H1 (cell line): ENCODE measurements around the gene PCDHA7. TPM values are rescaled to one million over a fixed set of nuclear protein-coding genes. Genes with fewer than 3 reads are reported as not detected.
A peak's percentile ranks its signal among the peaks of the same experiment; 100 is the strongest.

Experiments used
- ASH2L ChIP-seq: fragments of 200-600, 300-600 bp; sonication (generic); IDR thresholded peaks from one replicate; pipeline ENCODE4 v1.7.1; 2017; ENCODE audit warnings: low read length
- EP300 ChIP-seq, 2 experiments: IDR thresholded peaks; 1 replicate in 1 of 2; 2 replicates in 1 of 2; pipeline ENCODE4 v1.6.1; 2011 to 2012; ENCODE audit warnings: low read depth in 2 of 2, low read length in 2 of 2, mild to moderate bottlenecking in 2 of 2, borderline replicate concordance in 1 of 2, inconsistent platforms in 1 of 2, moderate library complexity in 1 of 2
- KDM4A ChIP-seq: IDR thresholded peaks from one replicate; pipeline ENCODE4 v1.7.1; 2012; ENCODE audit warnings: low read depth, mild to moderate bottlenecking, moderate library complexity, low read length, inconsistent platforms; ENCODE audit not compliant: severe bottlenecking
- MAFK ChIP-seq: IDR thresholded peaks from 2 replicates; pipeline ENCODE4 v1.6.1; 2012; ENCODE audit warnings: low read depth, mild to moderate bottlenecking, improper control_type of control experiment, low read length
- MAX ChIP-seq: IDR thresholded peaks from 2 replicates; pipeline ENCODE4 v1.6.1; 2012; ENCODE audit warnings: inconsistent platforms
- PHF8 ChIP-seq: fragments of 200-600 bp; sonication (generic); conservative IDR thresholded peaks from 2 replicates; pipeline ENCODE4 v1.7.1; 2012; ENCODE audit warnings: low read depth, mild to moderate bottlenecking, inconsistent platforms, low read length, moderate library complexity
- POLR2A ChIP-seq, 2 experiments: IDR thresholded peaks; 1 replicate in 1 of 2; 2 replicates in 1 of 2; pipeline ENCODE4 v1.6.1; 2011; ENCODE audit warnings: low read depth in 2 of 2, low read length in 2 of 2, mild to moderate bottlenecking in 2 of 2; ENCODE audit errors: control extremely low read depth in 1 of 2
- POU5F1 ChIP-seq: IDR thresholded peaks from 2 replicates; pipeline ENCODE4 v1.6.1; 2011; ENCODE audit warnings: low read depth, mild to moderate bottlenecking, low read length, moderate library complexity
- SIN3A ChIP-seq, 2 experiments: IDR thresholded peaks in 1 of 2; conservative IDR thresholded peaks in 1 of 2; 2 replicates each; pipeline ENCODE4 v1.6.1; 2011 to 2012; ENCODE audit warnings: low read length in 2 of 2, improper control_type of control experiment in 1 of 2, low read depth in 1 of 2, mild to moderate bottlenecking in 1 of 2
- SP2 ChIP-seq: IDR thresholded peaks from 2 replicates; pipeline ENCODE4 v1.6.1; 2012; ENCODE audit warnings: mild to moderate bottlenecking, low read length, inconsistent platforms
- polyA plus RNA-seq, 7 experiments: library from polyadenylated mRNA; depleted of rRNA in 3 of 7; stranded (reverse) in 5 of 7; unstranded in 2 of 7; fragments of >200 nt in 5 of 7; fragments of 200-250 nt in 2 of 7; gene quantifications; 1 replicate in 5 of 7; 2 replicates in 1 of 7; 4 replicates in 1 of 7; pipeline versions ENCODE4 v1.2.1 to v1.2.3, GENCODE V29; 2011 to 2013; ENCODE audit warnings: missing spikeins in 2 of 7, mixed read lengths in 2 of 7
- total RNA-seq: library from RNA; stranded (reverse); fragmentation: NEBNext Ultra II Directional; extraction: Animal tissue kit (Norgen Biotek cat#: 25700); gene quantifications from 2 replicates; pipeline ENCODE4 v1.2.1, GENCODE V29; 2021

Gene PCDHA7
- total and polyA plus RNA-seq, 2 of the 8 experiments (the other 6 are each of a cell fraction or from before 2014, with no cell fraction given): 0.86 to 1.6 TPM

DNA sequence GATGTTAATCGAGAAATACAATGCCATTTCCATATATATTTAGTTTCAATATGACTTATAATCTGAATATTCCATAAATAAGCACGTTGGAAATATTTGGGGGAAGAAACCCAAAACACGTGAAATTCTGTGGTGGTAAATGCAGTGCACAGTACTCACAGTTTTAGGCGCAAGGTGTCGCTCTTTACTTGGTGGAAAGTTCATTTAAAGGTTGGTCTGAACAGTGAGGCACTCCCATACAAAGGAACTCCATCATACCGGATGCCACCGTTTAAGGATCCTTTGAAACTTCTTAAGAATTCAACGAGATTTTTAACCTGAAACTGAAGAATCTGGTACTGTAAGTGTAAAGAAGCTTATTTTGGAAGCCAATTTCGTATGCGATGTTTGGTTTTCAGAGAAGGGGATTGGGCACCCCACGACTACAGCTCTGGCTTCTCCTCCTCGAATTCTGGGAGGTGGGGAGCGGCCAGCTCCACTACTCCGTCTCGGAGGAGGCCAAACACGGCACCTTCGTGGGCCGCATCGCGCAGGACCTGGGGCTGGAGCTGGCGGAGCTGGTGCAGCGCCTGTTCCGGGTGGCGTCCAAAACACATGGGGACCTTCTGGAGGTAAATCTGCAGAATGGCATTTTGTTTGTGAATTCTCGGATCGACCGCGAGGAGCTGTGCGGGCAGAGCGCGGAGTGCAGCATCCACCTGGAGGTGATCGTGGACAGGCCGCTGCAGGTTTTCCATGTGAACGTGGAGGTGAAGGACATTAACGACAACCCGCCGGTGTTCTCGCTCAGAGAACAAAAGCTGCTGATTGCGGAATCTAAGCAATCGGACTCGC is 34.9 kb downstream of the PCDHA7 start, which contains the start of gene PCDHA11 (continued):
- TF ChIP-seq POU5F1 (no peak), ASH2L (peak; percentile 48), SIN3A (conservative IDR thresholded peaks at IDR 0.05 in 1 of 2, IDR thresholded peaks at IDR 0.05 in 1 of 2; ENCODE audit: low read depth in 1 of 2, low read length in 2 of 2) (0 out of 4 replicates have a peak, but pooled peaks of 1 of the 2 experiments have one; percentile 25), MAFK (no peak), POLR2A (IDR thresholded peaks at IDR 0.05; ENCODE audit: control extremely low read depth in 1 of 2, low read depth in 2 of 2, low read length in 2 of 2) (peak in 1 of 2 experiments; percentile 46; a peak in 2 of 3 replicates), KDM4A (peak; percentile 45), EP300 (IDR thresholded peaks at IDR 0.05; ENCODE audit: borderline replicate concordance in 1 of 2, low read depth in 2 of 2, low read length in 2 of 2) (no peak), PHF8 (0 out of 2 replicates have a peak, but pooled peaks have one; percentile 33), MAX (peak; percentile 31; the same call in 1 of the 2 replicates), SP2 (no peak)
